Smooth muscle cell (in vitro differentiated cells): ENCODE results near the gene APOLD1. TPM values are rescaled to one million over a fixed set of nuclear protein-coding genes. Genes with fewer than 3 reads are reported as not detected.

Experiments used
- DNase-seq: peaks from one replicate; lab custom pipeline; 2025; ENCODE audit not compliant: unreplicated experiment; lab: John Stamatoyannopoulos, UW
- H2AFZ ChIP-seq: fragments of 200-600 bp; sonication (generic); 2 replicates; pipeline ENCODE4 v1.6.0; 2016; ENCODE audit warnings: antibody characterized with exemption, low read depth, mild to moderate bottlenecking
- H3F3A ChIP-seq: fragments of 200-600 bp; sonication (generic); 2 replicates; pipeline ENCODE4 v1.6.0; 2017; ENCODE audit warnings: antibody characterized with exemption, low read depth
- H3K27ac ChIP-seq: fragments of 200-600 bp; sonication (generic); 2 replicates; pipeline ENCODE4 v1.5.1; 2016; ENCODE audit warnings: low read depth, mild to moderate bottlenecking
- H3K27me3 ChIP-seq: fragments of 200-600 bp; sonication (generic); 2 replicates; pipeline ENCODE4 v1.6.1; 2016; ENCODE audit warnings: low read depth, mild to moderate bottlenecking
- H3K36me3 ChIP-seq: fragments of 200-600 bp; sonication (generic); 2 replicates; pipeline ENCODE4 v1.5.1; 2016; ENCODE audit warnings: low read depth
- H3K4me1 ChIP-seq: fragments of 200-600 bp; sonication (generic); 2 replicates; pipeline ENCODE4 v1.5.1; 2016; ENCODE audit warnings: low read depth
- H3K4me2 ChIP-seq: fragments of 200-600 bp; sonication (generic); 2 replicates; pipeline ENCODE4 v1.6.0; 2016; ENCODE audit warnings: mild to moderate bottlenecking
- H3K4me3 ChIP-seq: fragments of 200-600 bp; sonication (generic); 2 replicates; pipeline ENCODE4 v1.5.1; 2016; ENCODE audit warnings: mild to moderate bottlenecking
- H3K79me2 ChIP-seq: fragments of 200-600 bp; sonication (generic); 2 replicates; pipeline ENCODE4 v1.6.0; 2016; ENCODE audit warnings: low read depth, mild to moderate bottlenecking
- H3K9ac ChIP-seq: fragments of 200-600 bp; sonication (generic); 2 replicates; pipeline ENCODE4 v1.6.0; 2016; ENCODE audit warnings: low read depth
- H3K9me3 ChIP-seq: fragments of 200-600 bp; sonication (generic); replicated peaks from 2 replicates; pipeline ENCODE4 v1.5.1; 2016; ENCODE audit warnings: low read depth
- H4K20me1 ChIP-seq: fragments of 200-600 bp; sonication (generic); 2 replicates; pipeline ENCODE4 v1.6.0; 2016; ENCODE audit warnings: low read depth
- CTCF ChIP-seq: fragments of 200-600 bp; sonication (generic); IDR thresholded peaks from 2 replicates; pipeline ENCODE4 v1.5.1; 2017; ENCODE audit warnings: borderline replicate concordance, mild to moderate bottlenecking, antibody characterized with exemption; ENCODE audit not compliant: insufficient read depth, poor library complexity, severe bottlenecking
- WGBS: methylation state at CpG from one replicate; pipeline ENCODE4 v1.1.7; 2016; ENCODE audit warnings: low lambda C conversion rate; 5-methylcytosine and 5-hydroxymethylcytosine counted together
- polyA plus RNA-seq: library from polyadenylated mRNA; unstranded; fragments of >200 nt; fragmentation: Nextera tagmentation; extraction: Ambion mirVana; gene quantifications from 2 replicates; pipeline ENCODE4 v1.2.1, GENCODE V29; 2016
- total RNA-seq: library from RNA; depleted of rRNA; stranded (reverse); fragments of >200 nt; gene quantifications from 2 replicates; pipeline ENCODE4 v1.2.3, GENCODE V29; 2014

The APOLD1 gene
- total and polyA plus RNA-seq, 2 experiments from 2014 or later: 0.99 to 1.8 TPM

DNA sequence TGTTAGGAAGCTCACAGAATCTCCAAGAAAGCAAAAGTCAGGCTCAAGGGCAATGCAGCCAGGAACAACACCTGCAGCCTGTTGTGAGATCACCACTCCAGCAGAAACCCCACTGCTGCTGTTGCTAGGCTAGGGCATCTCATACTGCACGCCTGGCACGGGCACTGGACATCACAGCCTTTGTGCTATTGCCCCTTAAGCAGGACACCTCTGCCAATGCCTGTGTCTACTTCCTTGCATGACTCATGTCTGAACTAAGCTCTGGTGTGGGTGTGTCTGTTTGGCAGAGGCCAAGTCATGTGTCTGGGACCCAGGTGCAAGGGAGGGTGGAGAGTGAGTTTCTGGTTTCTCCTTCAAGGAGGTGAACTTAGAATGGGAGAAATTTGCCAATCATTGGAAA is 17.7 kb downstream of the APOLD1 start:
- Histone ChIP-seq H4K20me1 (no peaks in the 10 kb centered on the region), H3K36me3 (no peaks in the 10 kb centered on the region), H3K27me3 (no peaks in the 10 kb centered on the region), H3K79me2 (no peaks in the 10 kb centered on the region), H3K4me2 (no peak overlapping the region), H3K4me3 (no peak overlapping the region), H3K4me1 (peaks cover 5% of the 10 kb centered on the region), H3K27ac (peak overlapping the region; percentile 75), H3K9ac (no peak overlapping the region), H2AFZ (no peak overlapping the region), H3K9me3 (no peaks in the 10 kb centered on the region), H3F3A (no peaks in the 10 kb centered on the region)
- no peak for TF ChIP-seq CTCF
- no peak for DNase-seq
- WGBS: 65% methylated on average over 2 of the region's 2 CpGs

- no peak overlapping the region for H3K4me3 ChIP-seq
- H3K4me1 ChIP-seq: peaks cover 8% of the 10 kb centered on the region
- no peak for TF ChIP-seq CTCF
- H3K27me3 ChIP-seq: no peaks in the 10 kb centered on the region
- H3K27ac ChIP-seq: peak overlapping the region; percentile 75
- H3K79me2 ChIP-seq: no peaks in the 10 kb centered on the region
- no peaks in the 10 kb centered on the region for H4K20me1 ChIP-seq
- no peaks in the 10 kb centered on the region for H3F3A ChIP-seq
- DNase-seq: no peak
- no peaks in the 10 kb centered on the region for H3K36me3 ChIP-seq
- no peak overlapping the region for H3K4me2 ChIP-seq
- no peaks in the 10 kb centered on the region for H3K9me3 ChIP-seq
- no peak overlapping the region for H2AFZ ChIP-seq
- peak overlapping the region; percentile 52 for H3K9ac ChIP-seq
- 82% methylated on average over 6 of the region's 6 CpGs for WGBS
Observed at GRCh38 chr12:12804011-12804410, 18.6 kb downstream of the APOLD1 start.

DNA sequence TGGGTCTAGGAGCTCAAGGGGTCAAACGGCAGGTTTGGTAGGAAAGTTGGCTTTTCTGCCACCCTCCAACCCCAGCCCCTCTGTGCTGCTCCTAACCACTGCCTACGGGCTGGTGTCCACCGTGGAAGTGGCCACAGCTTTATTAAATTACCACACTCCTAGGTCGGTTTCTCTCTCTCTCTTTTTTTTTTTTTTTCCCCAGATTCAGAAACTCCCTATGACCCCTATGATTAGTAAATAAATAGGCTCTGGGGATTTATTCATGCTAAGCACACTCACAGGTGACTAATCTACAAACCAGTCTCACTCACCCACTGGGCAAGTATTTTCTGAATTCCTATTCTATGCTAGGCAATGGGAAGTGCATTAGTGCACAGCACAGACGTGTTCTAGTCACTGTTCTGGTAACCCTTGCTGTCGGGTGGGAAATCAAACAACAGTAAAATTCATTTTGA is 19.0 kb downstream of the APOLD1 start:
- peaks cover 8% of the 10 kb centered on the region for H3K4me1 ChIP-seq

More for the DNA sequence above, 19.0 kb downstream of the APOLD1 start:
- H3K27ac ChIP-seq: peak overlapping the region; percentile 75
- H3K4me3 ChIP-seq: no peak overlapping the region
- no peaks in the 10 kb centered on the region for H3K9me3 ChIP-seq
- no peak overlapping the region for H2AFZ ChIP-seq
- H3F3A ChIP-seq: peaks cover 3% of the 10 kb centered on the region
- H4K20me1 ChIP-seq: no peaks in the 10 kb centered on the region
- no peak overlapping the region for H3K4me2 ChIP-seq
- peak overlapping the region; percentile 52 for H3K9ac ChIP-seq
- H3K79me2 ChIP-seq: no peaks in the 10 kb centered on the region
- H3K36me3 ChIP-seq: no peaks in the 10 kb centered on the region
- no peaks in the 10 kb centered on the region for H3K27me3 ChIP-seq
- WGBS: 75% methylated on average over 6 of the region's 6 CpGs
- no peak for TF ChIP-seq CTCF
- no peak for DNase-seq
